ENCODE data around the gene PER1. TPM values are rescaled to one million over a fixed set of nuclear protein-coding genes. Genes with fewer than 3 reads are reported as not detected.

Gene PER1
- total and polyA plus RNA-seq, 2 of the 13 experiments (the other 11 are each of a cell fraction or from before 2014, with no cell fraction given) = 2.6 to 3.6 TPM

DNA sequence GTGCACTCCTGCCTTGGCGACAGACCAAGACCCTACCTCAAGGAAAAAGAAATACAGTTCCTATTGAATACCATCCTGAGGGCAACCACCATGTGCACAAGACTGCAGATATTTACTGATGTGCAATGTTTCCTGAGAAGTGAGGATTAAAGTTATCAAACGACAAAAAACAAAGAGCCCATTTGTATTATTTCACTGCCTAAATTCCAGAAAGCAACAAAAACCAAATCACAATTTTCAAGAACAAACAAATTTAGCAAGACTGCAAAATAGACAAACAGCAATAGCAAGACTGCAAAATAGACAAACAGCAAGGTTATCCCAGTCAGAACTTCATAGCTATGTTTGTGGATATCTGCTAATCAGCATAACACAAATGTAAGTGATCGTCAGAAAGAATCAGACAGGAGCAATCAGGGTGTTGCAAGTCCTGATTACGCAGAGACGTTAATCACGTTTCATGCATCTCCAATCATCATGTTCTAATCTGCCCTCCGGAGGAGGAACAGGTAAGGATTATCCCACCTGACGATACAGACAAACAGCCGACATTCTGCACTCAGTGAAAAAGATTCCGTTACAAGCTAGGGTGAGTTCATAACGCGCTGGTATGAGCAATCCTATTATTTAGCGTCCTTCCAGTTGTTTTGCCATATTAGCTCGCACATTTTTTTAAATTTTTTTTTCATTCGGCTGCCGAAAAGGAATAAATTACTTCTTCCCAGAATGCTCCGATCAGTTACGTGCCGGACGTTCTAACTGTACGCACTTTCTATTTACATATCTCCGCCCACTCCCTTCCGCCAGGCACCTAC, 21.1 kb upstream of the PER1 start (continued):
- no peak for TF ChIP-seq PRPF4 (IDR thresholded peaks at IDR 0.05; ENCODE audit: low read depth, low read length, poor library complexity, severe bottlenecking)
- peak; percentile 99 for TF ChIP-seq ERF (CRISPR knock-in tag; IDR thresholded peaks at IDR 0.05)
- TF ChIP-seq, protein P1, sequence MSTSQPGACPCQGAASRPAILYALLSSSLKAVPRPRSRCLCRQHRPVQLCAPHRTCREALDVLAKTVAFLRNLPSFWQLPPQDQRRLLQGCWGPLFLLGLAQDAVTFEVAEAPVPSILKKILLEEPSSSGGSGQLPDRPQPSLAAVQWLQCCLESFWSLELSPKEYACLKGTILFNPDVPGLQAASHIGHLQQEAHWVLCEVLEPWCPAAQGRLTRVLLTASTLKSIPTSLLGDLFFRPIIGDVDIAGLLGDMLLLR (CRISPR knock-in tag; IDR thresholded peaks at IDR 0.05) = 0 out of 2 replicates have a peak, but pooled peaks have one; percentile 25
- TF ChIP-seq SMAD1 (CRISPR knock-in tag; IDR thresholded peaks at IDR 0.05; ENCODE audit: borderline replicate concordance, low read depth) = no peak
- TF ChIP-seq RAD21 (CRISPR knock-in tag; IDR thresholded peaks at IDR 0.05) = peak; percentile 70
- TF ChIP-seq ZNF619 (CRISPR knock-in tag; IDR thresholded peaks at IDR 0.05) = no peak
- TF ChIP-seq ZNF207 (IDR thresholded peaks at IDR 0.05; ENCODE audit: borderline replicate concordance) = no peak
- TF ChIP-seq KLF15 (CRISPR knock-in tag; IDR thresholded peaks at IDR 0.05; ENCODE audit: borderline replicate concordance) = no peak
- no peak; the same call in 1 of the 2 replicates for TF ChIP-seq RNF2 (conservative IDR thresholded peaks at IDR 0.05; ENCODE audit: low read depth)
- peak; percentile 87 for TF ChIP-seq KAT7 (CRISPR knock-in tag; IDR thresholded peaks at IDR 0.05; ENCODE audit: borderline replicate concordance)
- 0 out of 2 replicates have a peak, but pooled peaks have one; percentile 45 for TF ChIP-seq ZIK1 (CRISPR knock-in tag; IDR thresholded peaks at IDR 0.05; ENCODE audit: borderline replicate concordance, low read depth)
- TF ChIP-seq AGO2 (optimal IDR thresholded peaks at IDR 0.05; ENCODE audit: low read depth, low read length) = no peak
- peak; percentile 100; the same call in 1 of the 2 replicates for TF ChIP-seq TBP (CRISPR knock-in tag; IDR thresholded peaks at IDR 0.05)
- TF ChIP-seq ZBTB8A (CRISPR knock-in tag; IDR thresholded peaks at IDR 0.05; ENCODE audit: borderline replicate concordance, low read depth) = no peak
- peak; percentile 93 for TF ChIP-seq ELF3 (CRISPR knock-in tag; IDR thresholded peaks at IDR 0.05)
- TF ChIP-seq MYC (CRISPR knock-in tag; IDR thresholded peaks at IDR 0.05; ENCODE audit: borderline replicate concordance) = peak; percentile 49; the same call in 1 of the 2 replicates
- peak; percentile 98 for TF ChIP-seq DR1 (CRISPR knock-in tag; IDR thresholded peaks at IDR 0.05)
- peak; percentile 95 for TF ChIP-seq FOXP1 (IDR thresholded peaks at IDR 0.05)
- peak; percentile 84 for TF ChIP-seq FOXP1 (CRISPR knock-in tag; IDR thresholded peaks at IDR 0.05)
- peak; percentile 92 for TF ChIP-seq ZNF512B (CRISPR knock-in tag; IDR thresholded peaks at IDR 0.05; ENCODE audit: borderline replicate concordance)
- peak; percentile 100 for TF ChIP-seq POLR2AphosphoS2 (IDR thresholded peaks at IDR 0.05; ENCODE audit: low read depth, low read length)
- 0 out of 2 replicates have a peak, but pooled peaks have one; percentile 39 for TF ChIP-seq ZNF20 (CRISPR knock-in tag; IDR thresholded peaks at IDR 0.05)

Data from HepG2 (cell line).